GM19099 (cell line): ENCODE results near the gene KCNC2.

Experiments used
- POLR2A ChIP-seq: IDR thresholded peaks from 3 replicates; pipeline ENCODE4 v1.6.1; 2011; ENCODE audit warnings: low read depth; ENCODE audit not compliant: insufficient read length; ENCODE audit errors: extremely low read depth

KCNC2 gene

DNA sequence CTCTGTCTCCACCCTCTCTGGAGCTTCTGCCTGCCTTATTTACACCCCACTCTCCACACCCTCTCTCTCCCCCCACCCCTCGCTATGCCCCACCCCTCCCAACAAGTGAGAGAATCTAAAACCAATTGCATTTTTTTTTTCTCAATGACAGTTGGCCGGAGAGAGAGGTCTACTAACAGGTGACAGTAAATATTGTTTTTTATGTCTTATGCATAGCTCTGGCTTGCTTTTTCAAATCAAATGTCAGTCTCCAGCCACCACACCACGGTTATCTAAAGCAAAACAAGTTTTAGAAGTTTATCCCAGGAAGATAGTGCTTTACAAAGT, at the start of gene KCNC2:
TSS of gene KCNC2 (minus strand) at position 28 of the 327 bp plus-strand sequence.
- TF ChIP-seq POLR2A: no peak

DNA sequence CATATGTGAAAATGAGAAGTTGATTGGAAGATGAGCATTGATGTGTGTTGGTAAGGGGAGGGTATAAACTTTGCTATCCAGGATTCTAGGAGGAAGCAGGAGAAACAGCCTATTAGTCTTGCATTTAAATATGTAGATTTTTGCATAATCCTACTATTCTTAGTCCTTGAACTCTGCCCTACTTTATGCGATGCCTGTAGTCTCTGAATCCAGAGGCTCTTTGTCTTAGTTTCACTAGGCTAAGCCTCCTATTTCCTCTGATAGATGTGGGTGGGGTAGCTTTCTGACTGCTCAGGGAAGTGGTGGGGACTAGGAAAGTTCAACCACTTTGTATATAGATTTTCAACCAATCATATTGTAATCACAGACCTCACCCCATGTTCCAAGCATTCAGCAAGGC, 49.5 kb upstream of the KCNC2 start:
- no peak for TF ChIP-seq POLR2A

DNA sequence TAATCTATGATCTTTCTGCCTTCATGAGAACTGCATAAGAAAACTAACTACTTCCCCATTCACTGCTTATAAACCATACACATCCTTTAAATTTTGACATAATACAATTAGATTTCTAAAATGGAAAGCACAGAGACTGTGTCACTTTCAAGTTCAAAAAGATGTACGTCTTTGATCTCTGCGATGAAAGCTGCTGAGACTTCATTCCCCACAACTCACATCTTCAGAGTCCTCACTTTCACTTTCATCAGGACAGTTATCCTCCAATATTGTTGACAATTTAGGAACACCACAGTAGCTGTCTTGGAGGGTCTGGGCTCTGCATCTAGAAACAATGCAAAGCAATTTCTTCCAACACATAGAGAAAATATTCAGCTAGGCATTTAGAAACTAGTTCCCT, 47.9 kb upstream of the KCNC2 start:
- no peak for TF ChIP-seq POLR2A

DNA sequence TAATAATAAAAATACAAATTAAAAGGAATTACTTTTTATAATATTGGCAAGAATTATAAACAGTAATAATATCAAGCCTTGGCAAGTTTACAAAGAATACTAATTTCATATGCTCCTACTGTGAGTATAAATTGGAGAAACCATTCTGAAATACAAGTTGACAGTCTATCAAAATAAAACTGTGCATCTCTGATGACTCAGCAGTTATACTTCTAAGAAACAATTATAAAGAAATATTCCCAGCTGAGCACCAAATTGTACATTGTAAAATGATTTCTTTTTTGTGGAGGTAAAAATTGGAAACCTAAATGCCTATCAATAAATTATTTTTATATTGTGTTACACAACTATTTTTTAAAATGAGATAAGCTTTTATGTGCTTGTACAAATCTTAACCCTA, 35.5 kb upstream of the KCNC2 start:
- no peak for TF ChIP-seq POLR2A

DNA sequence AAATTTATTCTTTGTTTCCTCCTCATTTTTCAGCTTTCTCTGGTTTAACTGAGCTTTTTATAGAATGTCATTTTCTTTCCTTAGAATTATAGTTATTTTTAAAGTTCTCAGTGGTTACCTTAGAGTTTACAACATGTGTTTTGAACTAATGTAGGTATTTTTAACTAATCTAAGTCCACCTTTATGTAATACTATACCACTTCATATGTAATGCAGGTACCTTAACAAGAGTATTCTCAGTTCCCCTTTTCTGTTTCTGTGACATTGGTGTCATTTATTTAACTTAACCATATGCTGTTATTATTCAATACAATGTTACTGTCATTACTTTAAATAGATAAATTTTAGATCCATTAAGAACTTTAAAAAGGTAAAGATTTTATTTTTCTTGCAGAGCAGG, 30.3 kb upstream of the KCNC2 start:
- TF ChIP-seq POLR2A: no peak

DNA sequence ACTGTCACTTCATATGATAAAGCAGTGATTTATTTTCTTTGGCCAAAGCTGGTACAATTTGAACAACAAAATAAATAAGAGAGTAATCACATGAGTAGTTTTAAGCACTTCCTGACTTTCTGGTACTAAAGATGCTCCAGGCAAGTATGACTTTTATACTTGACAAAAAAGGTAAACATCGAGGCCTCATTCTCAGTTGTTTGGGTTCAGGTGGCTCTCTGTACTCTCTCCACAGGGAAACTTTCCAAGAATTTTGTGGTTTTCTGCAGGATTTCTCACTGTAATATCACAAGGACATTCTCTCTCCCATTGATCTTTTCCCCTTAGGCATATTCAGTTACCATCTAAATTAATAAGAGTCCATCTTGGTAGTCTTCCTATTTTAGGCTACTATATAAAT, 26.6 kb upstream of the KCNC2 start:
- TF ChIP-seq POLR2A: no peak

DNA sequence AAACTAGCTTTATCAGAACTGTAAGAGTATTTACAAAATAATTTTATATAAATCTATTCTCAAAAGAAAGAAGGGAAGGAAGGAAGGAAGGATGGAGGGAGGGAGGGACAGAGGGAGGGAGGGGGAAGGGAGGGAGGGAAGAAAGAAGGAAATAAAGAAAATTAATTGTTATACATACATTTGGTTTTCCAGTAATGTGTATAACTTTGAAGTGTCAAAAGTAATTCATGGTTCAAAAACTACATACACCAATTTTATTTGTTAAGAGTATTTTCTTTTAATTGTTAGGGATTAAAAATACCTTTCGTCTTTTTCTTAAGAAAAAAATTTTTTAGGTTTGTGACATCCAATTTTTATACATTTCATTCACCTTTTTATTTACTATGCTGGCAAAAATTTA, 17.5 kb upstream of the KCNC2 start:
- no peak for TF ChIP-seq POLR2A

DNA sequence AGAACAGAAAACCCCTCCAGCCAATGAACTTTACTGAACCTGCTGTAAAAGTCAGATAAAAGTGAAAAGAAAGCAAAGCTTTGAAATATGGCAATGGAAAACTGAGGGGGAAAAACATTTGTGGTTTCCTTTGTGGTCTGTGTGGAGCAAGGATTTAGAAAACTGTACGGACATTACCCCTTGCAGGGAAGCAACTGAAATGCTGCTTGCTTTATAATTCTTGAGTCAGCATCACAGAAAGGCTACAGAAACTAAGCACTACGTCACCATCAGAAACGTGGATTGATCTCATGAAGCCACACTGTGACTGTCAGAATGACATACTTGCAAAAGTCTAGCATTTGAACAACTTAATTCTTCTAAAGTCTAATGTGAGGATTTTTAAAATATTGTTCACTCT, 2.4 kb upstream of the KCNC2 start:
- TF ChIP-seq POLR2A: no peak

DNA sequence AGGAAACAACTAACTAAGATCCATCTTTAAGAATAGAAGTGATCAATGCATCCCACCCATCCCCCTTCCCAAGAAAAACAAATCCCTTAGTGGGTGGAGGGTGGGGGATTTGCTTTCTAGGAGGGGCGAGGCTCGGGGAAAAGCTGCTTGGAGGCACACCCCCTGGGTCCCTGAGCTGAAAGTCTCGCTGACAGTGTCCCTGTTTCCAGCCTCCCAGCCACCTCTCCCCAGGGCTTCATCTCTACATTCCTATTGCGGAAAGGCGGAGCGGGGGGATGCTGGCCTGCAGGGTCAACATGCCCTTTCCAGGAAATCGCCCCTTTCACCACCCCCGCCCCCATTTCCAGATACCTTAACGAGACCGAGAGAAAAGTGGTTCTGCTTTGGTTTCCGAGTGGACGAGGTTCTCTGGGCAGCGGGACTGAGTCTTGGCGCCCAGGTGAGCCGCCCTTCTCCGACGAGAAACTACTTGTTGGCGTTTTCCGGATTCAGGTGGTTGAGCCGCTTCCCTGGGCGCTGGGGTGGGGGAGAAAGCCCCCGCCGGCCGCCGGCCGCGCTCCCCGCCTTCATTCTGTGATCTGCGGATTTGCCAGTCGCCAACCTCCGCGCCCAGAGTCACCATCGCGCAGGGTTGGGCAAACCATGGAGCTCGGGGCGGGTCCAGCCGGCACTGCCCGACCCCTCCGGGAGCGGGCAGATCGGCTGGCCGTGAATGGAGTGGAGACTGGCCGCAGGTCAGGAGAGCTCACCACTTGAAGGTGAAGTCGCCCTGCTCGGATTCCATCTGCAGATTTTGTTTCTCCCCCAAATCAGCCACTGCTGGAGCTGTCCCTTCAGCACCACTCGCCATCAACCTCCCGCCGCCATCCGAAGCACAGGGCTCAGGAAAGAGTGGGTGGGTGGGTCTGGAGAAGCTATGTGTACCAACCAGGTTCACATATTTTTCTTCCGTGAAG, 505 bp downstream of the KCNC2 start:
- no peak for TF ChIP-seq POLR2A

DNA sequence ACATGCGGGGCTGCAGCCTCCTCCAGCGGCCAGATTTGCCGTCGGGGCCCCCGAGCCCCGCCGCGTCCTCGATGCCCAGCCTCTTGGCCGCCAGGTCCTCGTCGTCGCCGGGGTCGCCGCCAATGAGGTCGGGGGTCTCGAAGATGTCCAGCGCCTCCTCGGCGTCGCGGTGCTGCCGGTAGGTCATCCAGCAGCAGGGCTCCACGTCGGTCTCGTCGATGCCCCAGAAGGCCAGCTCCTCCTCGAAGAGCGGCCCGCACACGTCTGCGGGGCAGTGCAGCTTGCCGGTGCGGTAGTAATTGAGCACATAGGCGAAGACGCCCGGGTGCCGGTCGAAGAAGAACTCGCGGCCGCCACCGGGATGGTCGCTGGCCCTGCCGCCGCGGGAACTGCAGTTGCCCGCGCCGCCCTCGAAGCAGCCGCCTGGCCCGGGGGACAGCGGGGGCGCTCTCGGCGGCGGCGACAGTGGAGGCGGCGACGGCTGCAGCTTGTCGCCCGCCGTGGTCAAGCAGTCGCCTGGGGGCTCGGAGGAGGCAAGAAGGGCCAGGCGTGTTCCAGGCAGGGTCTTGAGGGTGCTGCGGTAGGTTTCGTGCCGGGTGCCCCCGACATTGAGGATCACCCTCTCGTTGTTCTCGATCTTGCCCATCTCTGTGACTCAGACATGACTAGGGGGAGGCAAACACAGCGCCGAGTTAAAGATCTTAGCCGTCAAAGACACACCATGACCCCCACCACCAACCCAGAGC, 2.1 kb downstream of the KCNC2 start:
- no peak for TF ChIP-seq POLR2A

DNA sequence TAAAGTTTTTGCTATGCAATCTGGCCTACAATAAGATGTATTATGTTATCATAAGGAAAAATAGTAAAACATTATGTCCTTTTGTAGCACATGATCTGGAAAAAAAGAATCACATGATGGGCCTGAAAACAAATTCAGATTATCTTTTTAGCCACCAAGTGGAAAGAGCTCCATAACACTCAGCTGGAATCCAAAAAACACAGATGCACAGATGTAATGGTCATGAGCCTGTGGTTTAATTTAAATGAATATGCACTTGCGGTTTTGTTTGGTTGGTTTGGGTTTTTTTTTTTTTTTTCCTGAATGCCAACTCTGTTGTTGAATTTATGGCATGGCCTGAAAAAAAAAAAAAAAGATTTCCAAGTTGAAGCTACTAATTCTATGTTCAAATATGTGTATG, 4.1 kb downstream of the KCNC2 start:
- TF ChIP-seq POLR2A: no peak

DNA sequence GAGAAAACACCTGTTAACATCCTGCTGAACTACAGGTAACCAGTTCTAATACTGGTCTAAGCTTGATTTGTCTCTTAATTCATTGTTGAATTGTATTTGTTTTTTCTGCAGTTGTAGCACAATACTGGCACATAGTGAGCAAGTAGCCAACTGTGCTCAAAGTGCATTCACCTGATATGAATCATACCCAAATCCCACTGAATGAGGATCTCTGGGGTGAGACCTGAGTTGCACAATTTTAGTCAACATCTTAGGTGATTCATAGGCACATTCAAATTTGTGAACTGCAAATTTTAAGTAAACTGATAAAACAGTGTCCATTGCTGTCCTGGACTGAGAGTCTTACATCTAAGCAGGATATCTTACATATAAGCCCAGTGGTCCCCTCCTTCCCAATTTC, 12.8 kb downstream of the KCNC2 start:
- TF ChIP-seq POLR2A: no peak

DNA sequence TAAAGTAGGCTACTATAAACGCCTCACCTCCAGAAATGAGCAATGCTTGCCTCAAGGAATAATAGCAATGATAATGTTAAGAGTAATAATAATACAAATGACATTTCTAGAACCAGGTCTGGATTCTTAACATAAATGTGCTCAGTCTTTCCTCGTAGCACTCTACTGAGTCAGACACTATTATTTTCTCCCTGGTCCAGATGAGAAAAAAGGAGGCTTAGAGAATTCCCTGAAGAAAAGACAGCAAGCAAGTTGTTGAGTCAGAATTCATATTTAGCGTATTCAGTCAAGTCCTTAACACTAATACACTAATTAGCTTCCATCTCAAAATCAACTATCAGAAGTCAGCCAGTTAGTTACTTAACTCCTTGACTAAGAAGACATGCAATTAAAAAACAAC, 13.2 kb downstream of the KCNC2 start:
- no peak for TF ChIP-seq POLR2A

DNA sequence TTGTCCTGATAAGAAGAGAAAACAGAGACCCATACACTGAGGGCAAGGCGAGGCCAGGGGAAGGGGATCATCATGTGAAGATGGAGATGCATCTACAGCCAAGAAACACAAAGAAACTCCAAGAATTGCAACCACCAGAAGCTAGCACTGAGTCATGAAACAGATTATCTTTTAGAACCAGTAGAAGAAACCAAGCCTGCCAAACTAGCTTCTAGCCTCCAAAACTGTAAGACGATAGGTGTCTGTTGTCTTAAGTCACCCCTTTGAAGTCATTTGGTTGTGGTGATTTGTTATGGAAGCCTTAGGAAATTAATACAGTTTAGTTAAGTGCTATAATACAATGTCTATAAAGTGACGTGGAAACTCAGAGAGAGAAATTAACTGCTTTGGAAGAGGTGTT, 15.4 kb downstream of the KCNC2 start:
- TF ChIP-seq POLR2A: no peak

DNA sequence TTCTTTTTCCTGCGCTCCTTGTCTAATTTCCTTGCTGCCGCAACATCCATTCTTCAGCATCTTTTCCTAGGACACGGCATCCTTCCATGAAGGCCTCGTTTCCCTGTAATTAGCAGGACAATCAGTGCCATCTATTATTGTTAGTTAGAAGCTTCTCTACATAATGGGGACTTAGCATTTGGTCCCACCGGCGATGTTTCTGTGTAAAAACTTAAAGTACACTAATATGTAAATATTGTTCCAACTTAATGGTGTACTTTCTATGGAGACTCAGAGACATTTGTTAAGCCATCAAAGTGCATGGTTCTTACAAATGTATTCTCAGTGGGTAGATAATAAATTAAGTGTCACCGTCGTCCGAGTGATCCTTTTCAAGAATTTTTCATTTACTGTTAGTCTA, 17.4 kb downstream of the KCNC2 start:
- TF ChIP-seq POLR2A: no peak

DNA sequence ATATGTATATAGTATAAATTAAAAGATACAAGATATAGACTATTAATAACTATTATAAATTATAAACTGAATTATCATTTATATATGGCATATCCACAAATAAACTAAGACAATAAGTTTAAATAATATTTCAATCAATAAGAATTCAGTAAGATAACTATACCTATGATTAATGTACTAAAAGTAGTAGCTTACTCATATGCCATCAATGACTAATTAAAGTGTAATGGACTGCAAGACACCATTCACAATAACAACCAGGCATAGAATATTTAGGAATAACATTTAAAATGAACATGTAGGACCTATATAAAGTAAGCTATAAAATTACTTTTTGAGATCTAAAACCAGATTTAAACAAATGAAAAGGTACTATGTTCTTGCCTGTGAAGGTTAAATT, 18.8 kb downstream of the KCNC2 start:
- no peak for TF ChIP-seq POLR2A
